DND-41 (cell line): ENCODE results near the gene IDH3A.

ENCODE experiments used
- ATAC-seq: fragments of 200-7000 bp; cut with Tn5 transposase; 3 replicates; pipeline ENCODE4 v1.9.1; 2021; ENCODE audit warnings: low read depth; ENCODE audit not compliant: insufficient read depth
- DNase-seq: peaks from one replicate; pipeline ENCODE4 v3.0.0-alpha.2; 2020
- H2AFZ ChIP-seq: 2 replicates; pipeline ENCODE4 v1.6.0; 2012; ENCODE audit warnings: low read depth, low read length
- H3K27ac ChIP-seq: 2 replicates; pipeline ENCODE4 v1.5.1; 2012; ENCODE audit warnings: low read length, inconsistent platforms
- H3K27me3 ChIP-seq: fragments of 200-600 bp; sonication (generic); 2 replicates; pipeline ENCODE4 v1.6.0; 2012; ENCODE audit warnings: low read length, mild to moderate bottlenecking, inconsistent platforms; ENCODE audit not compliant: insufficient read depth, poor library complexity
- H3K36me3 ChIP-seq: 2 replicates; pipeline ENCODE4 v1.5.1; 2012; ENCODE audit warnings: low read length, inconsistent platforms; ENCODE audit not compliant: insufficient read depth
- H3K4me1 ChIP-seq: 2 replicates; pipeline ENCODE4 v1.5.1; 2012; ENCODE audit warnings: mild to moderate bottlenecking, low read length; ENCODE audit not compliant: insufficient read depth
- H3K4me2 ChIP-seq: 2 replicates; pipeline ENCODE4 v1.6.0; 2012; ENCODE audit warnings: mild to moderate bottlenecking, moderate library complexity, low read length, inconsistent platforms; ENCODE audit not compliant: insufficient read depth
- H3K4me3 ChIP-seq, 2 experiments: fragments of 200-600 bp in 1 of 2; shearing (Covaris generic) in 1 of 2; 2 replicates each; pipeline ENCODE4 v1.5.1; 2012 to 2016; ENCODE audit warnings: inconsistent platforms in 2 of 2, low read length in 2 of 2, mild to moderate bottlenecking in 2 of 2, low read depth in 1 of 2, moderate library complexity in 1 of 2
- H3K79me2 ChIP-seq: 2 replicates; pipeline ENCODE4 v1.6.0; 2012; ENCODE audit warnings: low read length, inconsistent platforms; ENCODE audit not compliant: insufficient read depth
- H3K9ac ChIP-seq: 2 replicates; pipeline ENCODE4 v1.6.0; 2012; ENCODE audit warnings: low read depth, mild to moderate bottlenecking, inconsistent platforms, low read length, moderate library complexity
- H3K9me3 ChIP-seq: 2 replicates; pipeline ENCODE4 v1.5.1; 2012; ENCODE audit warnings: low read length, moderate library complexity, mild to moderate bottlenecking, inconsistent platforms; ENCODE audit not compliant: insufficient read depth, severe bottlenecking
- H4K20me1 ChIP-seq: 2 replicates; pipeline ENCODE4 v1.6.0; 2012; ENCODE audit warnings: low read length; ENCODE audit not compliant: insufficient read depth
- CTCF ChIP-seq: IDR thresholded peaks from 2 replicates; pipeline ENCODE4 v1.5.1; 2012; ENCODE audit warnings: borderline replicate concordance, low read length, moderate library complexity, mild to moderate bottlenecking; ENCODE audit not compliant: poor library complexity, severe bottlenecking; ENCODE audit errors: extremely low read depth
- EZH2 ChIP-seq: IDR thresholded peaks from 3 replicates; pipeline ENCODE4 v1.6.1; 2012; ENCODE audit warnings: borderline replicate concordance, low read depth, mild to moderate bottlenecking, moderate library complexity, low read length, inconsistent platforms; ENCODE audit not compliant: severe bottlenecking

Gene IDH3A

GRCh38 chr15:78146425-78147154, 2.6 kb upstream of the IDH3A start:
- H3K9ac ChIP-seq = no peak overlapping the region
- no peak overlapping the region for H3K27ac ChIP-seq
- no peaks in the 10 kb centered on the region for H3K9me3 ChIP-seq
- TF ChIP-seq EZH2 = no peak
- TF ChIP-seq CTCF = no peak
- H3K79me2 ChIP-seq = peaks cover 30% of the 10 kb centered on the region
- ATAC-seq (no peak), DNase-seq (no peak)
- H4K20me1 ChIP-seq = peaks cover 4% of the 10 kb centered on the region
- no peak overlapping the region for H3K4me2 ChIP-seq
- H3K4me3 ChIP-seq = no peak overlapping the region
- no peaks in the 10 kb centered on the region; the same call in 1 of the 2 replicates for H3K36me3 ChIP-seq
- no peak overlapping the region for H2AFZ ChIP-seq
- no peaks in the 10 kb centered on the region for H3K27me3 ChIP-seq
- peaks cover 29% of the 10 kb centered on the region for H3K4me1 ChIP-seq

GRCh38 chr15:78147566-78147965, 1.6 kb upstream of the IDH3A start:
- H3K9me3 ChIP-seq = no peaks in the 10 kb centered on the region
- DNase-seq (no peak), ATAC-seq (no peak)
- peak overlapping the region; percentile 80 for H3K4me2 ChIP-seq
- no peaks in the 10 kb centered on the region; the same call in 1 of the 2 replicates for H3K36me3 ChIP-seq
- H3K27ac ChIP-seq = no peak overlapping the region
- peaks cover 37% of the 10 kb centered on the region for H3K79me2 ChIP-seq
- peaks cover 4% of the 10 kb centered on the region for H4K20me1 ChIP-seq
- no peak overlapping the region for H2AFZ ChIP-seq
- H3K4me1 ChIP-seq = peaks cover 34% of the 10 kb centered on the region
- TF ChIP-seq EZH2 = no peak
- TF ChIP-seq CTCF = no peak
- peak overlapping the region in 1 of 2 experiments; percentile 58; a peak in 1 of 4 replicates for H3K4me3 ChIP-seq
- H3K9ac ChIP-seq = no peak overlapping the region
- no peaks in the 10 kb centered on the region for H3K27me3 ChIP-seq

- peaks cover 7% of the 10 kb centered on the region for H4K20me1 ChIP-seq
- peak overlapping the region; percentile 70 for H3K27ac ChIP-seq
Observed at GRCh38 chr15:78148392-78149067, 632 bp upstream of the IDH3A start.

More at GRCh38 chr15:78148392-78149067, 632 bp upstream of the IDH3A start:
- peak overlapping the region; percentile 80 for H3K4me2 ChIP-seq
- TF ChIP-seq EZH2 (no peak), CTCF (no peak)
- peaks cover 6% of the 10 kb centered on the region for H3K36me3 ChIP-seq
- peaks cover 42% of the 10 kb centered on the region for H3K4me1 ChIP-seq
- DNase-seq (no peak), ATAC-seq (no peak)
- H3K79me2 ChIP-seq = peaks cover 46% of the 10 kb centered on the region
- peak overlapping the region; percentile 59 for H3K9ac ChIP-seq
- no peaks in the 10 kb centered on the region for H3K27me3 ChIP-seq
- no peaks in the 10 kb centered on the region for H3K9me3 ChIP-seq
- peak overlapping the region; percentile 33 for H2AFZ ChIP-seq
- peak overlapping the region; percentile 47 to 58; a peak in 3 of 4 replicates for H3K4me3 ChIP-seq
